Astrocyte (in vitro differentiated cells and primary cell): ENCODE results near the gene KIAA1217. TPM values are rescaled to one million over a fixed set of nuclear protein-coding genes. Genes with fewer than 3 reads are reported as not detected.
A peak's percentile ranks its signal among the peaks of the same experiment; 100 is the strongest.

ENCODE experiments used
- DNase-seq: peaks from one replicate; pipeline ENCODE4 v3.0.0-alpha.2; 2010; ENCODE audit warnings: low read depth
- FAIRE-seq: peaks from 2 replicates; lab custom pipeline; 2011; peaks lifted over from hg19 to GRCh38; lab: Jason Lieb, UNC
- H2AFZ ChIP-seq: 2 replicates; pipeline ENCODE4 v1.6.0; 2012; ENCODE audit warnings: low read depth, low read length, inconsistent platforms
- H3K27ac ChIP-seq: 2 replicates; pipeline ENCODE4 v1.5.1; 2011; ENCODE audit warnings: low read depth, low read length, inconsistent platforms
- H3K27me3 ChIP-seq: 2 replicates; pipeline ENCODE4 v1.6.0; 2011; ENCODE audit warnings: low read length, inconsistent platforms; ENCODE audit not compliant: insufficient read depth
- H3K36me3 ChIP-seq: 2 replicates; pipeline ENCODE4 v1.5.1; 2011; ENCODE audit warnings: low read length, inconsistent platforms; ENCODE audit not compliant: insufficient read depth
- H3K4me1 ChIP-seq: 2 replicates; pipeline ENCODE4 v1.5.1; 2011; ENCODE audit warnings: low read length, inconsistent platforms; ENCODE audit not compliant: insufficient read depth
- H3K4me2 ChIP-seq: 2 replicates; pipeline ENCODE4 v1.6.0; 2012; ENCODE audit warnings: low read length, inconsistent platforms
- H3K4me3 ChIP-seq: 2 replicates; pipeline ENCODE4 v1.5.1; 2011; ENCODE audit warnings: low read depth, mild to moderate bottlenecking, low read length, inconsistent platforms; ENCODE audit not compliant: insufficient read depth
- H3K79me2 ChIP-seq: 2 replicates; pipeline ENCODE4 v1.6.0; 2012; ENCODE audit warnings: mild to moderate bottlenecking, low read length, inconsistent platforms; ENCODE audit not compliant: insufficient read depth
- H3K9ac ChIP-seq: 2 replicates; pipeline ENCODE4 v1.6.0; 2012; ENCODE audit warnings: mild to moderate bottlenecking, low read length, inconsistent platforms
- H3K9me3 ChIP-seq: 2 replicates; pipeline ENCODE4 v1.5.1; 2012; ENCODE audit warnings: low read depth, mild to moderate bottlenecking, low read length, inconsistent platforms; ENCODE audit not compliant: insufficient read depth
- H4K20me1 ChIP-seq: 2 replicates; pipeline ENCODE4 v1.6.0; 2012; ENCODE audit warnings: low read length, inconsistent platforms; ENCODE audit not compliant: insufficient read depth
- H3K27ac Mint-ChIP-seq: one replicate; pipeline ENCODE4 v1.8.0; 2021; ENCODE audit warnings: mild to moderate bottlenecking, mixed read lengths; ENCODE audit not compliant: unreplicated experiment
- H3K27me3 Mint-ChIP-seq: one replicate; pipeline ENCODE4 v1.8.0; 2021; ENCODE audit warnings: low read depth, mixed read lengths; ENCODE audit not compliant: unreplicated experiment
- H3K36me3 Mint-ChIP-seq: one replicate; pipeline ENCODE4 v1.8.0; 2021; ENCODE audit warnings: low read depth, mixed read lengths; ENCODE audit not compliant: unreplicated experiment
- H3K4me1 Mint-ChIP-seq: one replicate; pipeline ENCODE4 v1.8.0; 2021; ENCODE audit warnings: low read depth, mixed read lengths; ENCODE audit not compliant: unreplicated experiment
- H3K4me3 Mint-ChIP-seq: one replicate; pipeline ENCODE4 v1.8.0; 2021; ENCODE audit warnings: mild to moderate bottlenecking, moderate library complexity, mixed read lengths; ENCODE audit not compliant: unreplicated experiment
- H3K9me3 Mint-ChIP-seq: one replicate; pipeline ENCODE4 v1.8.0; 2021; ENCODE audit warnings: mild to moderate bottlenecking, mixed read lengths; ENCODE audit not compliant: unreplicated experiment
- EZH2 ChIP-seq: IDR thresholded peaks from 2 replicates; pipeline ENCODE4 v1.6.1; 2012; ENCODE audit warnings: mild to moderate bottlenecking, low read length, inconsistent platforms; ENCODE audit not compliant: insufficient read depth
- total RNA-seq: library from RNA; stranded (reverse); gene quantifications from 2 replicates; pipeline ENCODE4 v1.2.1, GENCODE V29; 2021
- TF ChIP-seq, protein P1 (sequence below): IDR thresholded peaks from 2 replicates; pipeline ENCODE4 v1.5.1; 2011; ENCODE audit warnings: low read depth, mild to moderate bottlenecking, inconsistent platforms, low read length, moderate library complexity; ENCODE audit not compliant: insufficient read depth

Gene KIAA1217
- total RNA-seq, 1 donor from 2014 or later: 31.8 TPM

GRCh38 chr10:24397662-24398061, 188.7 kb downstream of the KIAA1217 start:
- Histone ChIP-seq H3K27ac (no peak overlapping the region), H3K4me1 (no peaks in the 10 kb centered on the region), H3K36me3 (no peaks in the 10 kb centered on the region), H3K9me3 (no peaks in the 10 kb centered on the region), H3K27me3 (no peaks in the 10 kb centered on the region), H3K79me2 (no peaks in the 10 kb centered on the region), H3K4me3 (no peak overlapping the region), H3K9ac (no peak overlapping the region), H4K20me1 (no peaks in the 10 kb centered on the region), H3K4me2 (no peak overlapping the region), H2AFZ (no peak overlapping the region)
- TF ChIP-seq, protein P1, sequence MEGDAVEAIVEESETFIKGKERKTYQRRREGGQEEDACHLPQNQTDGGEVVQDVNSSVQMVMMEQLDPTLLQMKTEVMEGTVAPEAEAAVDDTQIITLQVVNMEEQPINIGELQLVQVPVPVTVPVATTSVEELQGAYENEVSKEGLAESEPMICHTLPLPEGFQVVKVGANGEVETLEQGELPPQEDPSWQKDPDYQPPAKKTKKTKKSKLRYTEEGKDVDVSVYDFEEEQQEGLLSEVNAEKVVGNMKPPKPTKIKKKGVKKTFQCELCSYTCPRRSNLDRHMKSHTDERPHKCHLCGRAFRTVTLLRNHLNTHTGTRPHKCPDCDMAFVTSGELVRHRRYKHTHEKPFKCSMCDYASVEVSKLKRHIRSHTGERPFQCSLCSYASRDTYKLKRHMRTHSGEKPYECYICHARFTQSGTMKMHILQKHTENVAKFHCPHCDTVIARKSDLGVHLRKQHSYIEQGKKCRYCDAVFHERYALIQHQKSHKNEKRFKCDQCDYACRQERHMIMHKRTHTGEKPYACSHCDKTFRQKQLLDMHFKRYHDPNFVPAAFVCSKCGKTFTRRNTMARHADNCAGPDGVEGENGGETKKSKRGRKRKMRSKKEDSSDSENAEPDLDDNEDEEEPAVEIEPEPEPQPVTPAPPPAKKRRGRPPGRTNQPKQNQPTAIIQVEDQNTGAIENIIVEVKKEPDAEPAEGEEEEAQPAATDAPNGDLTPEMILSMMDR: no peak
- no peak for TF ChIP-seq EZH2
- no peak overlapping the region for H3K4me3 Mint-ChIP-seq
- no peaks in the 10 kb centered on the region for H3K36me3 Mint-ChIP-seq
- no peak overlapping the region for H3K27ac Mint-ChIP-seq
- FAIRE-seq (no peak), DNase-seq (no peak)
- no peaks in the 10 kb centered on the region for H3K4me1 Mint-ChIP-seq
- no peaks in the 10 kb centered on the region for H3K9me3 Mint-ChIP-seq
- H3K27me3 Mint-ChIP-seq: no peaks in the 10 kb centered on the region

DNA sequence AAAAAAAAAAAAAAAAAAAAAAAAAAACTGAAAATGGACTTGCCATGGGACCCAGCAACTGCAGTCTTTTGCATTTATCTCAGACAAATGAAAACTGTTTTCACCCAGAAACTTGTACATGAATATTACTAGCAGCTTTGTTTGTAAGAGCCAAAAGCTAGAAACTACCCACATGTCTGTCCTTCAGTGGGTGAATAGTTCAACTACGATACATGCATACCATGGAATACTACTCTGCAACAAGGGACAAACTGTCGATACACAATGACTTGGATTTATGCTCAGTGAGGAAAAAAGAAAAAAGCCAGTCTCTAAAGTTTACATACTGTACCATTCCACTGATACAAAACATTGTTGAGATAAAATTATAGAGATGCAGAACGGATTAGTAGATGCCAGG, 195.6 kb downstream of the KIAA1217 start:
- no peak overlapping the region for H3K27ac ChIP-seq
- no peaks in the 10 kb centered on the region for H3K27me3 Mint-ChIP-seq
- TF ChIP-seq, protein P1: no peak
- no peak for TF ChIP-seq EZH2
- H3K4me1 Mint-ChIP-seq: peaks cover 4% of the 10 kb centered on the region
- peaks cover 2% of the 10 kb centered on the region for H3K36me3 Mint-ChIP-seq
- H3K27ac Mint-ChIP-seq: peak overlapping the region; percentile 35
- H3K9me3 ChIP-seq: no peaks in the 10 kb centered on the region
- H3K9ac ChIP-seq: no peak overlapping the region
- H2AFZ ChIP-seq: no peak overlapping the region
- H4K20me1 ChIP-seq: no peaks in the 10 kb centered on the region
- no peak for FAIRE-seq
- H3K4me3 Mint-ChIP-seq: no peak overlapping the region
- no peaks in the 10 kb centered on the region for H3K36me3 ChIP-seq
- no peaks in the 10 kb centered on the region for H3K9me3 Mint-ChIP-seq
- no peak for DNase-seq
- H3K4me2 ChIP-seq: no peak overlapping the region
- no peak overlapping the region for H3K4me3 ChIP-seq
- no peaks in the 10 kb centered on the region for H3K79me2 ChIP-seq
- no peaks in the 10 kb centered on the region for H3K4me1 ChIP-seq
- no peaks in the 10 kb centered on the region for H3K27me3 ChIP-seq

DNA sequence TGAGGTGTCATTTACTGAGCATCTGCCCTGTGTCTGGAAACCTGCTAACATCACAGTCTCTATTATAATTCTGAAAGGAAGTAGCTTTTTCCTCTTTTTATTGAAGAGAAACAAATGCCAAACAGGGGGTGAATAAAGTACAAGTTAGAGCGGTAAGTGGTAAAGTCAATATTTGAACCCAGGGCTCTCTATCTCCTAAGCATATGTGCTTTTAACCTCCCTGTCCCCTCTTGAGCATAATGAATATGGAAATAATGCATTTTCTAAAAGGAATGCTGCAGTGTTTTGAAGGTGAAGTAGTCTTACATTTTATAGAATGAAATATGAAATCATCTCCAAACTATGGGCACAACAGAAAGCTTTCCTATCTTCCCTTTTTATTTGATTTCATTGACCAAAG, 196.7 kb downstream of the KIAA1217 start:
- Histone ChIP-seq H3K9me3 (no peaks in the 10 kb centered on the region), H2AFZ (no peak overlapping the region), H3K9ac (no peak overlapping the region), H3K27ac (no peak overlapping the region), H3K4me1 (no peaks in the 10 kb centered on the region), H3K27me3 (no peaks in the 10 kb centered on the region), H3K4me3 (no peak overlapping the region), H3K36me3 (no peaks in the 10 kb centered on the region), H4K20me1 (no peaks in the 10 kb centered on the region), H3K79me2 (no peaks in the 10 kb centered on the region), H3K4me2 (no peak overlapping the region)
- Mint-ChIP-seq H3K27ac (no peak overlapping the region), H3K4me1 (peaks cover 4% of the 10 kb centered on the region), H3K4me3 (no peak overlapping the region), H3K9me3 (no peaks in the 10 kb centered on the region), H3K36me3 (peaks cover 2% of the 10 kb centered on the region), H3K27me3 (no peaks in the 10 kb centered on the region)
- FAIRE-seq: no peak
- TF ChIP-seq EZH2: no peak
- TF ChIP-seq, protein P1: no peak
- DNase-seq: no peak
